Measurements from ENCODE around the gene ACKR3.

Gene ACKR3

GRCh38 chr2:236576087-236576486 lies 6.5 kb downstream of the ACKR3 start:
- no peak for TF ChIP-seq CTCF (conservative IDR thresholded peaks at IDR 0.05)
- H3K27ac ChIP-seq: no peak overlapping the region

- TF ChIP-seq CTCF (conservative IDR thresholded peaks at IDR 0.05): no peak
- H3K27ac ChIP-seq: no peak overlapping the region
These were observed 7.3 kb downstream of the ACKR3 start for GRCh38 chr2:236576953-236577352.

GRCh38 chr2:236577481-236578410 lies 8.1 kb downstream of the ACKR3 start:
- TF ChIP-seq CTCF (conservative IDR thresholded peaks at IDR 0.05): no peak
- H3K27ac ChIP-seq: no peak overlapping the region

GRCh38 chr2:236578411-236578846 lies 8.8 kb downstream of the ACKR3 start:
- no peak for TF ChIP-seq CTCF (conservative IDR thresholded peaks at IDR 0.05)
- H3K27ac ChIP-seq: no peak overlapping the region; the same call in 1 of the 2 replicates

- TF ChIP-seq CTCF (conservative IDR thresholded peaks at IDR 0.05): no peak
- H3K27ac ChIP-seq: no peak overlapping the region
These were observed 9.6 kb downstream of the ACKR3 start for GRCh38 chr2:236579048-236579745.

- H3K27ac ChIP-seq: no peak overlapping the region
- no peak for TF ChIP-seq CTCF (conservative IDR thresholded peaks at IDR 0.05)
These were observed 10.2 kb downstream of the ACKR3 start for GRCh38 chr2:236579746-236580315.

- no peak overlapping the region for H3K27ac ChIP-seq
- TF ChIP-seq CTCF (conservative IDR thresholded peaks at IDR 0.05): no peak
These were observed 11.2 kb downstream of the ACKR3 start for GRCh38 chr2:236580746-236581355.
